ENCODE results near the gene RGMA.

The RGMA gene

GRCh38 chr15:93001156-93001555, 87.9 kb downstream of the RGMA start:
- no peak overlapping the region for H3K27ac ChIP-seq
- TF ChIP-seq, protein P1, sequence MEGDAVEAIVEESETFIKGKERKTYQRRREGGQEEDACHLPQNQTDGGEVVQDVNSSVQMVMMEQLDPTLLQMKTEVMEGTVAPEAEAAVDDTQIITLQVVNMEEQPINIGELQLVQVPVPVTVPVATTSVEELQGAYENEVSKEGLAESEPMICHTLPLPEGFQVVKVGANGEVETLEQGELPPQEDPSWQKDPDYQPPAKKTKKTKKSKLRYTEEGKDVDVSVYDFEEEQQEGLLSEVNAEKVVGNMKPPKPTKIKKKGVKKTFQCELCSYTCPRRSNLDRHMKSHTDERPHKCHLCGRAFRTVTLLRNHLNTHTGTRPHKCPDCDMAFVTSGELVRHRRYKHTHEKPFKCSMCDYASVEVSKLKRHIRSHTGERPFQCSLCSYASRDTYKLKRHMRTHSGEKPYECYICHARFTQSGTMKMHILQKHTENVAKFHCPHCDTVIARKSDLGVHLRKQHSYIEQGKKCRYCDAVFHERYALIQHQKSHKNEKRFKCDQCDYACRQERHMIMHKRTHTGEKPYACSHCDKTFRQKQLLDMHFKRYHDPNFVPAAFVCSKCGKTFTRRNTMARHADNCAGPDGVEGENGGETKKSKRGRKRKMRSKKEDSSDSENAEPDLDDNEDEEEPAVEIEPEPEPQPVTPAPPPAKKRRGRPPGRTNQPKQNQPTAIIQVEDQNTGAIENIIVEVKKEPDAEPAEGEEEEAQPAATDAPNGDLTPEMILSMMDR (IDR thresholded peaks at IDR 0.05) = no peak
- TF ChIP-seq ZFX (IDR thresholded peaks at IDR 0.05; ENCODE audit: borderline replicate concordance) = no peak

- TF ChIP-seq, protein P1 (IDR thresholded peaks at IDR 0.05) = no peak
- TF ChIP-seq ZFX (IDR thresholded peaks at IDR 0.05; ENCODE audit: borderline replicate concordance) = no peak
Measured at GRCh38 chr15:92997821-92998220, 91.2 kb downstream of the RGMA start.

GRCh38 chr15:92992720-92993119, 96.3 kb downstream of the RGMA start:
- no peak overlapping the region for H3K27ac ChIP-seq
- TF ChIP-seq, protein P1 (IDR thresholded peaks at IDR 0.05) = no peak
- no peak for TF ChIP-seq ZFX (IDR thresholded peaks at IDR 0.05; ENCODE audit: borderline replicate concordance)

More at GRCh38 chr15:92997821-92998220, 91.2 kb downstream of the RGMA start:
- H3K27ac ChIP-seq = no peak overlapping the region

DNA sequence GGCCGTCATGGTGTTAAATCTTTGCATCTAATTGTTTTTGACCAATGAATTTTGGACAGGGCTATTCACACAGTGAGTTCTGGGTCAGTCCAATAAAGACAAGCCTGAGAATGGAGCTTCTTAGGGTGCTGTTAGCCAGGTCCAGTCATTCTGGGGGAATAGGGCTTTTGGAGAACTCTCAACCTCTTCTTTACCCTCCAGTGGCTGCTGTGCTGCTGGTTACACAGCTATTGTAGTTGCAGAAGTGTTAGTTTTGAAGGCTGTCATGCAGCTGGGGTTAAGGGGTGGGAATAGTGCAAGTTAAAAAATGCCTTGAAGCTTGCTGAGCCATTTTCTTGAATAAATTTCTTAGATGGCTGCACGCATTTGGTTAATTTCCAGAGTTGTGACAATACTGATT, 99.0 kb downstream of the RGMA start:
- TF ChIP-seq, protein P1 (IDR thresholded peaks at IDR 0.05) = no peak
- no peak for TF ChIP-seq ZFX (IDR thresholded peaks at IDR 0.05; ENCODE audit: borderline replicate concordance)

DNA sequence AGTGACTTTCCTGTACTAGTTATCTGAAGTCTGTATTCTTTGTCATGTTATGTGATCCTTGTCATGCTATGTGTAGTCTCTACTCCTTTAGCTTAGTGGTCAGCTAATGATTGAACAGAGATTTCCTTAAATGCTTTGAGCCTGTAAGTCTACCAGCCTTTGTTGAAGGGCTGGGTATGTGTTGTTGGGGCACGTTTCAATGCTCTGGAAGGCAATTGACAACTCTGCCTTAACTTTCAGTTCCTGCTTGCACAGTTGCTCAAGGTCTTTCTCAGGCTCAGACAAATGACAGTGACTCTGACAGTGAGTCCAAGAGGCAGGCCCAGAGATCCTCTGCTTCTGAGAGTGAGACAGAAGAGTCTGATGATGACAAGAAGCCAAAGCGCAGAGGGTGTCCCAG, 99.5 kb downstream of the RGMA start:
- TF ChIP-seq ZFX (IDR thresholded peaks at IDR 0.05; ENCODE audit: borderline replicate concordance) = no peak
- TF ChIP-seq, protein P1 (IDR thresholded peaks at IDR 0.05) = no peak
- no peak overlapping the region for H3K27ac ChIP-seq

More for the DNA sequence above, 99.0 kb downstream of the RGMA start:
- H3K27ac ChIP-seq = no peak overlapping the region
